Measurements from ENCODE around the gene INPP5D. TPM values are rescaled to one million over a fixed set of nuclear protein-coding genes. Genes with fewer than 3 reads are reported as not detected.

The INPP5D gene
- total and polyA plus RNA-seq, 2 donors (not counting 1 experiment from before 2014, with no cell fraction given) = 0.01 to 0.33 TPM

- Histone ChIP-seq H3K4me3 (replicated peaks in 1 of 4; ENCODE audit: control extremely low read depth in 1 of 4, insufficient read depth in 1 of 4, low read depth in 3 of 4, low read length in 4 of 4) (no peak overlapping the region), H3K27ac (ENCODE audit: insufficient read depth, low read length) (no peak overlapping the region), H3K79me2 (ENCODE audit: control insufficient read depth, insufficient read depth, low read length) (no peaks in the 10 kb centered on the region), H3K9ac (ENCODE audit: insufficient read depth, low read length) (no peak overlapping the region), H3K36me3 (ENCODE audit: control insufficient read depth, insufficient read depth, low read length) (no peaks in the 10 kb centered on the region), H2AFZ (ENCODE audit: low read length) (no peak overlapping the region), H3K4me2 (ENCODE audit: extremely low read depth, insufficient read depth, low read length) (no peak overlapping the region), H4K20me1 (ENCODE audit: control insufficient read depth, extremely low read depth, insufficient read depth, low read length) (no peaks in the 10 kb centered on the region), H3K27me3 (ENCODE audit: control insufficient read depth, insufficient read depth, low read length) (peaks cover 7% of the 10 kb centered on the region), H3K9me3 (ENCODE audit: control insufficient read depth, insufficient read depth, low read depth, low read length) (no peaks in the 10 kb centered on the region), H3K4me1 (ENCODE audit: control insufficient read depth, extremely low read depth, insufficient read depth, low read length) (no peaks in the 10 kb centered on the region)
- DNase-seq (ENCODE audit: low read depth in 2 of 2) = no peak
- TF ChIP-seq, protein P1, sequence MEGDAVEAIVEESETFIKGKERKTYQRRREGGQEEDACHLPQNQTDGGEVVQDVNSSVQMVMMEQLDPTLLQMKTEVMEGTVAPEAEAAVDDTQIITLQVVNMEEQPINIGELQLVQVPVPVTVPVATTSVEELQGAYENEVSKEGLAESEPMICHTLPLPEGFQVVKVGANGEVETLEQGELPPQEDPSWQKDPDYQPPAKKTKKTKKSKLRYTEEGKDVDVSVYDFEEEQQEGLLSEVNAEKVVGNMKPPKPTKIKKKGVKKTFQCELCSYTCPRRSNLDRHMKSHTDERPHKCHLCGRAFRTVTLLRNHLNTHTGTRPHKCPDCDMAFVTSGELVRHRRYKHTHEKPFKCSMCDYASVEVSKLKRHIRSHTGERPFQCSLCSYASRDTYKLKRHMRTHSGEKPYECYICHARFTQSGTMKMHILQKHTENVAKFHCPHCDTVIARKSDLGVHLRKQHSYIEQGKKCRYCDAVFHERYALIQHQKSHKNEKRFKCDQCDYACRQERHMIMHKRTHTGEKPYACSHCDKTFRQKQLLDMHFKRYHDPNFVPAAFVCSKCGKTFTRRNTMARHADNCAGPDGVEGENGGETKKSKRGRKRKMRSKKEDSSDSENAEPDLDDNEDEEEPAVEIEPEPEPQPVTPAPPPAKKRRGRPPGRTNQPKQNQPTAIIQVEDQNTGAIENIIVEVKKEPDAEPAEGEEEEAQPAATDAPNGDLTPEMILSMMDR (conservative IDR thresholded peaks at IDR 0.05 in 1 of 2, IDR thresholded peaks at IDR 0.05 in 1 of 2; ENCODE audit: low read depth in 1 of 2, low read length in 2 of 2) = no peak
- TF ChIP-seq EZH2 (IDR thresholded peaks at IDR 0.05; ENCODE audit: low read length, missing control alignments) = no peak
Measured at GRCh38 chr2:233085037-233085838, 25.1 kb downstream of the INPP5D start.

GRCh38 chr2:233085839-233086150 lies 25.7 kb downstream of the INPP5D start:
- H3K9me3 ChIP-seq (ENCODE audit: control insufficient read depth, insufficient read depth, low read depth, low read length) = no peaks in the 10 kb centered on the region
- no peaks in the 10 kb centered on the region for H3K79me2 ChIP-seq (ENCODE audit: control insufficient read depth, insufficient read depth, low read length)
- H3K27ac ChIP-seq (ENCODE audit: insufficient read depth, low read length) = no peak overlapping the region
- no peaks in the 10 kb centered on the region for H4K20me1 ChIP-seq (ENCODE audit: control insufficient read depth, extremely low read depth, insufficient read depth, low read length)
- H3K36me3 ChIP-seq (ENCODE audit: control insufficient read depth, insufficient read depth, low read length) = no peaks in the 10 kb centered on the region
- TF ChIP-seq, protein P1 (conservative IDR thresholded peaks at IDR 0.05 in 1 of 2, IDR thresholded peaks at IDR 0.05 in 1 of 2; ENCODE audit: low read depth in 1 of 2, low read length in 2 of 2) = no peak
- TF ChIP-seq EZH2 (IDR thresholded peaks at IDR 0.05; ENCODE audit: low read length, missing control alignments) = no peak
- no peaks in the 10 kb centered on the region for H3K4me1 ChIP-seq (ENCODE audit: control insufficient read depth, extremely low read depth, insufficient read depth, low read length)
- H2AFZ ChIP-seq (ENCODE audit: low read length) = no peak overlapping the region
- no peak for DNase-seq (ENCODE audit: low read depth in 2 of 2)
- H3K4me2 ChIP-seq (ENCODE audit: extremely low read depth, insufficient read depth, low read length) = no peak overlapping the region
- no peak overlapping the region for H3K9ac ChIP-seq (ENCODE audit: insufficient read depth, low read length)
- H3K4me3 ChIP-seq (replicated peaks in 1 of 4; ENCODE audit: control extremely low read depth in 1 of 4, insufficient read depth in 1 of 4, low read depth in 3 of 4, low read length in 4 of 4) = no peak overlapping the region
- peaks cover 3% of the 10 kb centered on the region for H3K27me3 ChIP-seq (ENCODE audit: control insufficient read depth, insufficient read depth, low read length)

GRCh38 chr2:233087713-233088112 lies 27.6 kb downstream of the INPP5D start:
- no peak overlapping the region for H3K4me2 ChIP-seq (ENCODE audit: extremely low read depth, insufficient read depth, low read length)
- no peaks in the 10 kb centered on the region for H3K9me3 ChIP-seq (ENCODE audit: control insufficient read depth, insufficient read depth, low read depth, low read length)
- H3K4me1 ChIP-seq (ENCODE audit: control insufficient read depth, extremely low read depth, insufficient read depth, low read length) = no peaks in the 10 kb centered on the region
- no peaks in the 10 kb centered on the region for H3K36me3 ChIP-seq (ENCODE audit: control insufficient read depth, insufficient read depth, low read length)
- no peak overlapping the region for H3K9ac ChIP-seq (ENCODE audit: insufficient read depth, low read length)
- peaks cover 3% of the 10 kb centered on the region for H3K27me3 ChIP-seq (ENCODE audit: control insufficient read depth, insufficient read depth, low read length)
- H4K20me1 ChIP-seq (ENCODE audit: control insufficient read depth, extremely low read depth, insufficient read depth, low read length) = no peaks in the 10 kb centered on the region
- no peak for DNase-seq (ENCODE audit: low read depth in 2 of 2)
- TF ChIP-seq EZH2 (IDR thresholded peaks at IDR 0.05; ENCODE audit: low read length, missing control alignments) = no peak
- TF ChIP-seq, protein P1 (conservative IDR thresholded peaks at IDR 0.05 in 1 of 2, IDR thresholded peaks at IDR 0.05 in 1 of 2; ENCODE audit: low read depth in 1 of 2, low read length in 2 of 2) = no peak
- no peaks in the 10 kb centered on the region for H3K79me2 ChIP-seq (ENCODE audit: control insufficient read depth, insufficient read depth, low read length)
- no peak overlapping the region for H3K27ac ChIP-seq (ENCODE audit: insufficient read depth, low read length)
- H2AFZ ChIP-seq (ENCODE audit: low read length) = no peak overlapping the region
- H3K4me3 ChIP-seq (replicated peaks in 1 of 4; ENCODE audit: control extremely low read depth in 1 of 4, insufficient read depth in 1 of 4, low read depth in 3 of 4, low read length in 4 of 4) = no peak overlapping the region

Measured in fibroblast of lung (primary cell).